ENCODE results near the gene EPG5.

GRCh38 chr18:45976974-45977373, 9.8 kb upstream of the EPG5 start:
- TF ChIP-seq, protein P1, sequence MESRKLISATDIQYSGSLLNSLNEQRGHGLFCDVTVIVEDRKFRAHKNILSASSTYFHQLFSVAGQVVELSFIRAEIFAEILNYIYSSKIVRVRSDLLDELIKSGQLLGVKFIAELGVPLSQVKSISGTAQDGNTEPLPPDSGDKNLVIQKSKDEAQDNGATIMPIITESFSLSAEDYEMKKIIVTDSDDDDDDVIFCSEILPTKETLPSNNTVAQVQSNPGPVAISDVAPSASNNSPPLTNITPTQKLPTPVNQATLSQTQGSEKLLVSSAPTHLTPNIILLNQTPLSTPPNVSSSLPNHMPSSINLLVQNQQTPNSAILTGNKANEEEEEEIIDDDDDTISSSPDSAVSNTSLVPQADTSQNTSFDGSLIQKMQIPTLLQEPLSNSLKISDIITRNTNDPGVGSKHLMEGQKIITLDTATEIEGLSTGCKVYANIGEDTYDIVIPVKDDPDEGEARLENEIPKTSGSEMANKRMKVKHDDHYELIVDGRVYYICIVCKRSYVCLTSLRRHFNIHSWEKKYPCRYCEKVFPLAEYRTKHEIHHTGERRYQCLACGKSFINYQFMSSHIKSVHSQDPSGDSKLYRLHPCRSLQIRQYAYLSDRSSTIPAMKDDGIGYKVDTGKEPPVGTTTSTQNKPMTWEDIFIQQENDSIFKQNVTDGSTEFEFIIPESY (IDR thresholded peaks at IDR 0.05) = no peak
- TF ChIP-seq, protein P2, sequence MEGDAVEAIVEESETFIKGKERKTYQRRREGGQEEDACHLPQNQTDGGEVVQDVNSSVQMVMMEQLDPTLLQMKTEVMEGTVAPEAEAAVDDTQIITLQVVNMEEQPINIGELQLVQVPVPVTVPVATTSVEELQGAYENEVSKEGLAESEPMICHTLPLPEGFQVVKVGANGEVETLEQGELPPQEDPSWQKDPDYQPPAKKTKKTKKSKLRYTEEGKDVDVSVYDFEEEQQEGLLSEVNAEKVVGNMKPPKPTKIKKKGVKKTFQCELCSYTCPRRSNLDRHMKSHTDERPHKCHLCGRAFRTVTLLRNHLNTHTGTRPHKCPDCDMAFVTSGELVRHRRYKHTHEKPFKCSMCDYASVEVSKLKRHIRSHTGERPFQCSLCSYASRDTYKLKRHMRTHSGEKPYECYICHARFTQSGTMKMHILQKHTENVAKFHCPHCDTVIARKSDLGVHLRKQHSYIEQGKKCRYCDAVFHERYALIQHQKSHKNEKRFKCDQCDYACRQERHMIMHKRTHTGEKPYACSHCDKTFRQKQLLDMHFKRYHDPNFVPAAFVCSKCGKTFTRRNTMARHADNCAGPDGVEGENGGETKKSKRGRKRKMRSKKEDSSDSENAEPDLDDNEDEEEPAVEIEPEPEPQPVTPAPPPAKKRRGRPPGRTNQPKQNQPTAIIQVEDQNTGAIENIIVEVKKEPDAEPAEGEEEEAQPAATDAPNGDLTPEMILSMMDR (IDR thresholded peaks at IDR 0.05; ENCODE audit: low read depth, low read length, missing input control) = no peak
- TF ChIP-seq EGR1 (IDR thresholded peaks at IDR 0.05; ENCODE audit: low read depth in 2 of 2) (no peak), RAD21 (IDR thresholded peaks at IDR 0.05) (no peak), GABPA (IDR thresholded peaks at IDR 0.05 in 1 of 2, conservative IDR thresholded peaks at IDR 0.05 in 1 of 2) (no peak), TAF1 (conservative IDR thresholded peaks at IDR 0.05) (no peak), MAX (IDR thresholded peaks at IDR 0.05) (no peak)
